ENCODE data around the gene RPL29. TPM values are rescaled to one million over a fixed set of nuclear protein-coding genes. Genes with fewer than 3 reads are reported as not detected.

Gene RPL29
- total and polyA plus RNA-seq, 2 of the 8 experiments (the other 6 are each of a cell fraction or from before 2014, with no cell fraction given) = 1,467 to 2,660 TPM

DNA sequence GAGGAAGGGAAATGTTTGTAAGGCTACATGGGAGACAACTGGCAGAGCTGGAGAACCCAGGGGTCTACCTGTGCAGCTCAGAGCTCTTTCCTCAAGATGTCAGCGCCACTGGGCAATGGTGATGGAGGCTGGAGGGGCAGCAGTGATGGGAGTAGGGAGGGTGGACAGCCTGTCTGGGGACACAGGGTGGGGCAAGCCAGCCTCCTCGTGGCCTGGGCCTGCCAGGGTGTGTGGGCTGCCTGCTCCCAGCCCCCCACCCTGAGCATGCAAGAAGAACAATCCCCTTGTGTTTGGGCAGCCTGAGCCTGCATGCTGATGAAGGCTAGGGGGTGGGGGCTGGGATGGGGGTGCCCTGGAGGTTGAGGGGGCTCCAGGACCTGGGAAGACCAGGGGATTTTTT lies 29.7 kb downstream of the RPL29 start:
- peak overlapping the region in 1 of 2 experiments; percentile 85; a peak in 3 of 4 replicates for H3K4me2 ChIP-seq (ENCODE audit: insufficient read depth in 1 of 2, low read depth in 2 of 2, low read length in 2 of 2)
- no peak overlapping the region for H4K5ac ChIP-seq (ENCODE audit: insufficient read length, low read depth, low read length)
- H2BK12ac ChIP-seq (ENCODE audit: low read depth, low read length) = peak overlapping the region; percentile 80; the same call in 1 of the 2 replicates
- H3K9me3 ChIP-seq (ENCODE audit: insufficient read depth in 2 of 2, low read depth in 1 of 2, low read length in 1 of 2) = no peaks in the 10 kb centered on the region
- H2BK120ac ChIP-seq (replicated peaks; ENCODE audit: low read depth, low read length) = no peak overlapping the region
- no peak overlapping the region for H3K14ac ChIP-seq (ENCODE audit: insufficient read length)
- 88% methylated on average over 2 of the region's 2 CpGs; no CpG with 5 or more reads in 1 of the 2 experiments for WGBS, 2 experiments (ENCODE audit: extremely low coverage in 1 of 2, insufficient coverage in 1 of 2, insufficient read length in 1 of 2, insufficient replicate concordance in 2 of 2, low coverage in 1 of 2, low lambda C conversion rate in 2 of 2, missing lambda C conversion rate in 1 of 2)
- TF ChIP-seq USF2 (IDR thresholded peaks at IDR 0.05; ENCODE audit: low read length) (no peak), BCL11A (IDR thresholded peaks at IDR 0.05; ENCODE audit: low read depth in 2 of 2, low read length in 2 of 2) (no peak)
- no peak overlapping the region for H4K8ac ChIP-seq (ENCODE audit: extremely low read depth, insufficient read depth, low read length)
- FAIRE-seq (no peak), DNase-seq (ENCODE audit: low read depth in 1 of 2, low spot score in 2 of 2) (no peak)
- peaks cover 0 to 13% (median 2%) of the 10 kb centered on the region in 4 experiments; a peak in 5 of 7 replicates for H3K27me3 ChIP-seq (replicated peaks in 1 of 4; ENCODE audit: control insufficient read depth in 3 of 4, extremely low read depth in 1 of 4, insufficient read depth in 3 of 4, low read length in 3 of 4)
- no peak overlapping the region for H4K91ac ChIP-seq (replicated peaks; ENCODE audit: insufficient read length, low read length)
- no peak overlapping the region for H3K27ac ChIP-seq (ENCODE audit: low read depth, low read length)
- no peak overlapping the region for H3K23ac ChIP-seq (ENCODE audit: insufficient read length)
- no peak overlapping the region for H2BK20ac ChIP-seq (ENCODE audit: low read length)
- ChIA-PET CTCF (ENCODE audit: partially characterized antibody) (interaction anchor here (1.7 to 10.5 kb wide), 5 partner anchors 8 to 87 kb away, joined by 4 to 66 read pairs (median 25); partner anchors contain the start of genes ABHD14A, ABHD14B, ACY1 and PARP3), POLR2A (ENCODE audit: partially characterized antibody) (interaction anchor here (0.7 to 29.3 kb wide), 10 partner anchors 7 to 565 kb away, joined by 3 to 923 read pairs (median 4); partner anchors contain the start of genes ABHD14A, ABHD14B, ACY1 and GPR62)
- peak overlapping the region; percentile 46; the same call in 1 of the 2 replicates for H2BK15ac ChIP-seq (ENCODE audit: low read length)
- H2AK5ac ChIP-seq (ENCODE audit: low read depth, low read length) = no peak overlapping the region
- no peaks in the 10 kb centered on the region for H3K79me1 ChIP-seq (ENCODE audit: low read depth, low read length)
- H3K56ac ChIP-seq (replicated peaks; ENCODE audit: insufficient read length, low read depth, low read length) = no peak overlapping the region
- no peak overlapping the region for H2AFZ ChIP-seq (ENCODE audit: low read length)
- 0 out of 2 replicates have a peak overlapping the region, but pooled peaks have one; percentile 44 for H2BK5ac ChIP-seq (ENCODE audit: low read depth, low read length)
- no peaks in the 10 kb centered on the region for H3K79me2 ChIP-seq (ENCODE audit: control insufficient read depth in 1 of 2, insufficient read depth in 2 of 2, low read length in 2 of 2)
- H4K20me1 ChIP-seq (replicated peaks in 1 of 2; ENCODE audit: control insufficient read depth in 1 of 2, insufficient read depth in 2 of 2, low read length in 2 of 2) = peaks cover 0 to 8% of the 10 kb centered on the region in 2 experiments
- no peak overlapping the region for H3K4ac ChIP-seq (replicated peaks; ENCODE audit: insufficient read length, low read depth, low read length)
- H3K23me2 ChIP-seq (ENCODE audit: low read depth, low read length) = peaks cover 9% of the 10 kb centered on the region; the same call in 1 of the 2 replicates
- H3K4me3 ChIP-seq (ENCODE audit: extremely low read depth in 1 of 4, insufficient read depth in 2 of 4, low read depth in 3 of 4, low read length in 4 of 4) = peak overlapping the region in 1 of 4 experiments; percentile 64; a peak in 1 of 8 replicates
- H3K4me1 ChIP-seq (replicated peaks in 1 of 4; ENCODE audit: control insufficient read depth in 3 of 4, insufficient read depth in 4 of 4, low read length in 3 of 4) = peaks cover 12 to 42% (median 33%) of the 10 kb centered on the region in 4 experiments
- peak overlapping the region; percentile 60; the same call in 1 of the 2 replicates for H3K18ac ChIP-seq (ENCODE audit: extremely low read depth, low read length)
- H3K36me3 ChIP-seq (ENCODE audit: control insufficient read depth in 2 of 4, insufficient read depth in 4 of 4, low read length in 3 of 4) = no peaks in the 10 kb centered on the region
- no peak overlapping the region for H3K9ac ChIP-seq (replicated peaks in 1 of 4; ENCODE audit: extremely low read depth in 1 of 4, low read depth in 3 of 4, low read length in 3 of 4)
